HepG2 (cell line): ENCODE measurements around the gene STMND1. TPM values are rescaled to one million over a fixed set of nuclear protein-coding genes. Genes with fewer than 3 reads are reported as not detected.

ENCODE experiments used
- ATAC-seq: fragments of 200-7000 bp; cut with Tn5 transposase; 3 replicates; pipeline ENCODE4 v1.9.1; 2020; ENCODE audit warnings: mild to moderate bottlenecking, moderate library complexity
- BruUV-seq: library from RNA; stranded (reverse); fragments of 400-500 nt; replicated peaks from 2 replicates; lab custom pipeline; 2021; lab: Mats Ljungman, UMichigan
- CTCF ChIA-PET: fragments of 300-600 bp; formaldehyde crosslinking; extraction: SDS; loops from one replicate; lab custom pipeline; 2021; ENCODE audit warnings: low total read pairs, inconsistent platforms, low intra/inter-chr PET ratio; lab: Yijun Ruan, JAX
- POLR2A ChIA-PET: fragments of 350-600 bp; sonication (Branson Sonifier 250); formaldehyde crosslinking; loops from one replicate; lab custom pipeline; 2020; ENCODE audit warnings: antibody characterized with exemption, inconsistent platforms; lab: Yijun Ruan, JAX
- DNase-seq: peaks from one replicate; pipeline ENCODE4 v3.0.0-alpha.2; 2015; ENCODE audit warnings: low spot score
- FAIRE-seq: peaks from 3 replicates; lab custom pipeline; 2011; peaks lifted over from hg19 to GRCh38; lab: Jason Lieb, UNC
- H2AFZ ChIP-seq: one replicate; pipeline ENCODE4 v1.6.1; 2011; ENCODE audit warnings: low read length, inconsistent platforms
- H3K27ac ChIP-seq: fragments of 300-600 bp; 3 replicates; pipeline ENCODE4 v1.8.0; 2011; ENCODE audit warnings: mixed run types, mild to moderate bottlenecking, mixed read lengths, low read length, inconsistent platforms; ENCODE audit not compliant: insufficient read depth; ENCODE audit errors: extremely low read length
- H3K27me3 ChIP-seq, 2 experiments: fragments of 200-600 bp in 1 of 2; 2 replicates in 1 of 2; 3 replicates in 1 of 2; pipeline versions ENCODE4 v1.6.0 to v1.8.0; 2011; ENCODE audit warnings: low read length in 2 of 2, mild to moderate bottlenecking in 2 of 2, moderate library complexity in 2 of 2, inconsistent platforms in 1 of 2; ENCODE audit not compliant: insufficient read depth in 2 of 2, control insufficient read depth in 1 of 2
- H3K36me3 ChIP-seq, 2 experiments: fragments of 200-600 bp in 1 of 2; replicated peaks in 1 of 2; 2 replicates in 1 of 2; 3 replicates in 1 of 2; pipeline versions ENCODE4 v1.5.1 to v1.8.0; 2011; ENCODE audit warnings: low read length in 2 of 2, inconsistent platforms in 1 of 2; ENCODE audit not compliant: insufficient read depth in 2 of 2, control insufficient read depth in 1 of 2
- H3K4me1 ChIP-seq: 2 replicates; pipeline ENCODE4 v1.5.1; 2012; ENCODE audit warnings: low read length, inconsistent platforms; ENCODE audit not compliant: insufficient read depth
- H3K4me2 ChIP-seq: 2 replicates; pipeline ENCODE4 v1.6.0; 2011; ENCODE audit warnings: low read depth, low read length, inconsistent platforms
- H3K4me3 ChIP-seq, 3 experiments: fragments of 200-600 bp in 1 of 3; sonication (generic), shearing (Covaris generic) in 1 of 3; replicated peaks in 1 of 3; 2 replicates each; pipeline ENCODE4 v1.5.1; 2011 to 2016; ENCODE audit warnings: low read length in 3 of 3, inconsistent platforms in 2 of 3, low read depth in 2 of 3, mild to moderate bottlenecking in 2 of 3, control low read depth in 1 of 3, mixed read lengths in 1 of 3; ENCODE audit not compliant: insufficient read depth in 1 of 3
- H3K79me2 ChIP-seq: one replicate; pipeline ENCODE4 v1.6.1; 2011; ENCODE audit warnings: low read length, inconsistent platforms; ENCODE audit not compliant: insufficient read depth
- H3K9ac ChIP-seq: 2 replicates; pipeline ENCODE4 v1.6.0; 2011; ENCODE audit warnings: mild to moderate bottlenecking, low read depth, low read length, inconsistent platforms; ENCODE audit not compliant: insufficient read depth
- H3K9me3 ChIP-seq: 2 replicates; pipeline ENCODE4 v1.5.1; 2012; ENCODE audit warnings: mild to moderate bottlenecking, low read length
- H4K20me1 ChIP-seq: 2 replicates; pipeline ENCODE4 v1.6.0; 2011; ENCODE audit warnings: inconsistent platforms, mild to moderate bottlenecking, low read length, moderate library complexity; ENCODE audit not compliant: insufficient read depth
- CSRNP1 ChIP-seq: sonication (generic); formaldehyde crosslinking; IDR thresholded peaks from 2 replicates; pipeline ENCODE4 v1.8.1; 2023; ENCODE audit warnings: mild to moderate bottlenecking, missing genetic modification reagents
- DMTF1 ChIP-seq: sonication (generic); formaldehyde crosslinking; IDR thresholded peaks from 2 replicates; pipeline ENCODE4 v1.4.0; 2020; ENCODE audit warnings: mild to moderate bottlenecking, missing genetic modification reagents
- ESRRA ChIP-seq: sonication (generic); formaldehyde crosslinking; IDR thresholded peaks from 2 replicates; pipeline ENCODE4 v1.5.1; 2020; ENCODE audit warnings: mild to moderate bottlenecking, low read depth, missing genetic modification reagents
- HMG20B ChIP-seq: conservative IDR thresholded peaks from 2 replicates; pipeline ENCODE4 v1.6.1; 2016; ENCODE audit warnings: missing genetic modification reagents, missing compliant biosample characterization
- HNRNPK ChIP-seq: fragments of 200-400 bp; formaldehyde crosslinking; IDR thresholded peaks from 2 replicates; pipeline ENCODE4 v1.6.1; 2018; ENCODE audit warnings: low read length, low read depth, moderate library complexity, mild to moderate bottlenecking; ENCODE audit not compliant: poor library complexity, severe bottlenecking
- NFE2L2 ChIP-seq: fragments of 150-350 bp; IDR thresholded peaks from 2 replicates; pipeline ENCODE4 v1.6.1; 2014; ENCODE audit warnings: low read length
- SMARCC2 ChIP-seq: fragments of 450-650 bp; IDR thresholded peaks from 2 replicates; pipeline ENCODE4 v1.6.1; 2017; ENCODE audit warnings: antibody characterized with exemption, mild to moderate bottlenecking
- ZBTB2 ChIP-seq: sonication (generic); formaldehyde crosslinking; IDR thresholded peaks from 2 replicates; pipeline ENCODE4 v1.8.0; 2022; ENCODE audit warnings: low read depth, missing genetic modification reagents
- ZBTB3 ChIP-seq: sonication (generic); formaldehyde crosslinking; IDR thresholded peaks from 2 replicates; pipeline ENCODE4 v1.4.0; 2020; ENCODE audit warnings: low read depth, mild to moderate bottlenecking, moderate library complexity, missing genetic modification reagents, borderline replicate concordance
- ZFX ChIP-seq: sonication (generic); formaldehyde crosslinking; IDR thresholded peaks from 2 replicates; pipeline ENCODE4 v1.4.0; 2020; ENCODE audit warnings: mild to moderate bottlenecking, low read depth, missing genetic modification reagents, moderate library complexity
- ZNF569 ChIP-seq: sonication (generic); formaldehyde crosslinking; IDR thresholded peaks from 2 replicates; pipeline ENCODE4 v1.5.0; 2020; ENCODE audit warnings: mild to moderate bottlenecking, missing genetic modification reagents, moderate library complexity, borderline replicate concordance
- ZNF639 ChIP-seq: conservative IDR thresholded peaks from 2 replicates; pipeline ENCODE4 v1.6.1; 2018; ENCODE audit warnings: missing genetic modification reagents
- WGBS: methylation state at CpG from one replicate; pipeline ENCODE4 v1.1.6; 2017; ENCODE audit warnings: low lambda C conversion rate; 5-methylcytosine and 5-hydroxymethylcytosine counted together
- in situ Hi-C: cut with HindIII; loops from 2 replicates; pipeline ENCODE4 v1.10.0; 2017; ENCODE audit warnings: low pct_unique_long_range_greater_than_20kb; ENCODE audit not compliant: extremely low pct_ligation_motif_present
- intact Hi-C: fragments of 100-400 bp; cut with micrococcal nuclease; formaldehyde crosslinking; loops from one replicate; pipeline ENCODE4 v1.10.0; 2022; ENCODE audit not compliant: unreplicated experiment
- polyA plus RNA-seq, 8 experiments: library from polyadenylated mRNA; depleted of rRNA in 3 of 8; stranded (reverse) in 7 of 8; unstranded in 1 of 8; fragments of >200 nt; fragmentation: Illumina TruSeq in 4 of 8; extraction: Trizol in 4 of 8; gene quantifications; 2 replicates each; pipeline versions ENCODE4 v1.2.1 to v1.2.3, GENCODE V29; 2011 to 2016; ENCODE audit warnings: low read depth in 4 of 8, missing spikeins in 1 of 8, mixed read lengths in 1 of 8; ENCODE audit not compliant: insufficient read depth in 1 of 8
- total RNA-seq, 5 experiments: library from RNA; depleted of rRNA; stranded (reverse); fragments of >200 nt; fragmentation: Illumina TruSeq; extraction: Trizol; gene quantifications; 2 replicates each; pipeline ENCODE4 v1.2.3, GENCODE V29; 2016; ENCODE audit warnings: low read depth in 1 of 5

The STMND1 gene
- total and polyA plus RNA-seq, 2 of the 13 experiments (the other 11 are each of a cell fraction or from before 2014, with no cell fraction given), result not detected

- TF ChIP-seq ZBTB2 (CRISPR knock-in tag), result no peak
- no peak for TF ChIP-seq ZBTB3 (CRISPR knock-in tag)
- no peak for TF ChIP-seq ZNF569 (CRISPR knock-in tag)
- TF ChIP-seq ESRRA, result no peak
- TF ChIP-seq NFE2L2, result peak; percentile 91
- TF ChIP-seq HMG20B, result no peak
- TF ChIP-seq CSRNP1, result no peak
Observed at GRCh38 chr6:17057322-17057721, 44.5 kb upstream of the STMND1 start (continued).

GRCh38 chr6:17058550-17058949, 43.3 kb upstream of the STMND1 start:
- no peaks in the 10 kb centered on the region for H3K36me3 ChIP-seq
- H3K4me2 ChIP-seq, result no peak overlapping the region
- intact Hi-C loops, result no loop called here
- ChIA-PET CTCF (no interaction called here), POLR2A (no interaction called here)
- no peak for ATAC-seq
- H3K27me3 ChIP-seq, result no peaks in the 10 kb centered on the region
- H3K79me2 ChIP-seq, result no peaks in the 10 kb centered on the region
- no peak overlapping the region for H3K27ac ChIP-seq
- TF ChIP-seq SMARCC2 (no peak), HNRNPK (peak; percentile 86), ZFX (CRISPR knock-in tag) (no peak), ZNF639 (CRISPR knock-in tag) (no peak), DMTF1 (no peak)
- H3K4me1 ChIP-seq, result no peaks in the 10 kb centered on the region
- in situ Hi-C loops, result no loop called here
- no peaks in the 10 kb centered on the region for H4K20me1 ChIP-seq
- no peak for FAIRE-seq
- H3K9ac ChIP-seq, result no peak overlapping the region
- H3K9me3 ChIP-seq, result no peaks in the 10 kb centered on the region
- no peak overlapping the region for H2AFZ ChIP-seq
- DNase-seq, result no peak
- WGBS, result 13% methylated on average over 2 of the region's 2 CpGs
- no TSS peak for BruUV-seq
- H3K4me3 ChIP-seq, result no peak overlapping the region
